PC-3 (cell line): ENCODE data around the gene CR1.

Experiments used
- EZH2 ChIP-seq: fragments of 300-600 bp; sonication (generic); IDR thresholded peaks from one replicate; pipeline ENCODE4 v1.6.1; 2017; ENCODE audit warnings: antibody characterized with exemption, mild to moderate bottlenecking, low read length; ENCODE audit not compliant: unreplicated experiment
- TF ChIP-seq, protein P1 (sequence below): fragments of 300-600 bp; sonication (generic); conservative IDR thresholded peaks from 2 replicates; pipeline ENCODE4 v1.5.1; 2017; ENCODE audit warnings: antibody characterized with exemption, low read depth, mild to moderate bottlenecking, low read length

DNA sequence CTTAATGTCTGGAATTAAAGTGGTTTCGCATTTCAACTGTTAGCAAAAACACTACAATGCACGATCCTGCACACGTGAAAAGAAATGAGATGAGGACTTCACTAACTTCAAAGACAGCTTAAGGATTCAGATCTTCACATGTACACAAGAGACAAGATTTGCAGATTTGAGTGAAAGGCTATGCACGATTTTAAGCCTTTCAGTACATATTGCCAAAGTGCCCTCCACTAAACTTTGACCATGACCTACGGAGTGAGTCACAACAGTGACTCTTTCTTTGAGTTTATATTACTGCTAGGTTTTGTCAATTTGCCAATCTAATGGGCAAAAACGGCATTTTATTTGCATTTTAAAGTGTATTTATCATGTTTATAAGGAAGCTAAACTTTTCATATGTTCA is 107.8 kb downstream of the CR1 start:
- TF ChIP-seq, protein P1, sequence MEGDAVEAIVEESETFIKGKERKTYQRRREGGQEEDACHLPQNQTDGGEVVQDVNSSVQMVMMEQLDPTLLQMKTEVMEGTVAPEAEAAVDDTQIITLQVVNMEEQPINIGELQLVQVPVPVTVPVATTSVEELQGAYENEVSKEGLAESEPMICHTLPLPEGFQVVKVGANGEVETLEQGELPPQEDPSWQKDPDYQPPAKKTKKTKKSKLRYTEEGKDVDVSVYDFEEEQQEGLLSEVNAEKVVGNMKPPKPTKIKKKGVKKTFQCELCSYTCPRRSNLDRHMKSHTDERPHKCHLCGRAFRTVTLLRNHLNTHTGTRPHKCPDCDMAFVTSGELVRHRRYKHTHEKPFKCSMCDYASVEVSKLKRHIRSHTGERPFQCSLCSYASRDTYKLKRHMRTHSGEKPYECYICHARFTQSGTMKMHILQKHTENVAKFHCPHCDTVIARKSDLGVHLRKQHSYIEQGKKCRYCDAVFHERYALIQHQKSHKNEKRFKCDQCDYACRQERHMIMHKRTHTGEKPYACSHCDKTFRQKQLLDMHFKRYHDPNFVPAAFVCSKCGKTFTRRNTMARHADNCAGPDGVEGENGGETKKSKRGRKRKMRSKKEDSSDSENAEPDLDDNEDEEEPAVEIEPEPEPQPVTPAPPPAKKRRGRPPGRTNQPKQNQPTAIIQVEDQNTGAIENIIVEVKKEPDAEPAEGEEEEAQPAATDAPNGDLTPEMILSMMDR: no peak
- no peak for TF ChIP-seq EZH2
